Nasal cavity respiratory epithelium epithelial cell of viscerocranial mucosa (primary cell): ENCODE data around the gene TRIM23. TPM values are rescaled to one million over a fixed set of nuclear protein-coding genes. Genes with fewer than 3 reads are reported as not detected.

Experiments
- total RNA-seq: library from RNA; depleted of rRNA; stranded (reverse); fragments of >200 nt; gene quantifications from 2 replicates; pipeline ENCODE4 v1.2.3, GENCODE V29; 2014

Gene TRIM23
- 22.3 and 28.7 TPM in 2 replicates for total RNA-seq

DNA sequence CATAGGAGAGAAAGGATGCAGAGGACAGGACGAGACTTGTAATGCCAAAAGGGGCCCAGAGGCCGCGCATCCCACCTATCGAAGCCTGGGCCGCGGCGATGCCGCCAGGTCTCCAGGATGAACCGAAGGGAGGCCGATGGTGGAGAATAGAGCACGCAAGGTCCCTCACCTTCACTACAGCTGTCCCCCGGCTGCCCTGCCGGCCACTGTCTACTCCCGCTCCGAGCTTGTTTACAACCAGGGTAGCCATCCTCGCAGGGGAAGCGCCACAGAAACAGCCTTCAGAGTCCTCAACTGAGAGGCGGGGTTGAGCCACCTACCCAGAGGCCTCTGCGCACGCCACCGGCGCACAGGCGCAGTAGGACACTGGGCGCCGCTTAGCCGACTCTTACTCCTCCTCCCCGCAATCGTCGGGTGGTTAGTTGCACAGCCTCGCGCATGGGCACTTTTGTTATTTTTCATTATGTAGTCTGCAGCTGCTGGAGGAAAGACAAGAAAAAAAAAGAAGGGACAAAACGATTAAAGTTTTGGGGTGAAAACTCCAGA lies at the start of gene TRIM23:
Gene TRIM23 (minus strand): TSS at position 309 of the 546 bp plus-strand sequence. CDS start 59 bp downstream, at position 250.

DNA sequence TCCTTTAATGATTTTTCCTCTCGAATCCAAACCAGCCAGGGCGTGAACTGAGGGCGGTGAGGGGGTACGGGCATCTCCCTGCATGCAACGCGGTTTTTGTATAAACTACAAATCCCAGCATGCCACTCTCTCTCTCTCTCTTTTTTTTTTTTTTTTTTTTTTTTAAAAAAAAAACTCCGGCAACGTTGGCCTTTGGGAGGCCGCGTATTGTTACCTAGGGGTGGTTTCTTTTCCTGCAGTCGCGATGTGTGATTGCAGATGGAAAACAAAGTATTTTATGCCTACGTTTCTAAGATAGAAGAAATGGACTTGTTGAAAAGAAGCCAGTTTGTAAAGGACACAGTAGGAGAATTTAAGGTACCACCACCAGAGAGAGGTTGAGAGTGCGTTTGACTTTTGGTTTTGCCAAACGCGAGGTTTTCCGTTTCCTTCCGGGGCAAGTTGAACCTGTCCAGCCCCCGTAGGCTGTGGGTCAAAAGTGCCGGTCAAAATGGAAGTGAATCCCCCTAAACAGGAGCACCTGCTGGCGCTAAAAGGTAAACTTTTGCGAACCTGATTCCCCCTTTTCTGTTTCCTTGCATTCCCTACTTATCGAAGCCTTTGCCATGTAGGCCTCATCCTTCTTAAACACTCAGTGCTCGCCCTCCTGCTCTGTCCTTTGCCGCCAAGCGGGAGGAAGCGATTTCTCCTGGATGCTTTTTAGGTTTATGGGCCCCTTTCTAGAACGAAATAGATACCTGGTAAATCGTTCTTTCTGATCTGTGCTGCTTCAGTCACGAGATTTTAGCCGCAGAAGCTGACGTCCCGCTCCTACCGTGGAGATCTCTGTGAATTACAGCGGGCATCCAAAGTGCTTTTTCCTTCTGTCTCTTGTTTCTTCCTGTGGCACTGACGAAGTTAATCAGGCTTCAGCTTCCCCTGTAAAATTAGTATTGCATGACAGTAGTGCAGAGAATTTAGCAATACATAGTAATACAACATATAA lies 730 bp upstream of the TRIM23 start, which contains the start of the genes SHLD3 and TRAPPC13:
Gene SHLD3 (plus strand): TSS at position 457 of the 985 bp plus-strand sequence. CDS start 4,561 bp downstream, outside the sequence.
Gene TRAPPC13 (plus strand): TSS at position 457 of the 985 bp plus-strand sequence. CDS start 34 bp downstream, at position 491.

DNA sequence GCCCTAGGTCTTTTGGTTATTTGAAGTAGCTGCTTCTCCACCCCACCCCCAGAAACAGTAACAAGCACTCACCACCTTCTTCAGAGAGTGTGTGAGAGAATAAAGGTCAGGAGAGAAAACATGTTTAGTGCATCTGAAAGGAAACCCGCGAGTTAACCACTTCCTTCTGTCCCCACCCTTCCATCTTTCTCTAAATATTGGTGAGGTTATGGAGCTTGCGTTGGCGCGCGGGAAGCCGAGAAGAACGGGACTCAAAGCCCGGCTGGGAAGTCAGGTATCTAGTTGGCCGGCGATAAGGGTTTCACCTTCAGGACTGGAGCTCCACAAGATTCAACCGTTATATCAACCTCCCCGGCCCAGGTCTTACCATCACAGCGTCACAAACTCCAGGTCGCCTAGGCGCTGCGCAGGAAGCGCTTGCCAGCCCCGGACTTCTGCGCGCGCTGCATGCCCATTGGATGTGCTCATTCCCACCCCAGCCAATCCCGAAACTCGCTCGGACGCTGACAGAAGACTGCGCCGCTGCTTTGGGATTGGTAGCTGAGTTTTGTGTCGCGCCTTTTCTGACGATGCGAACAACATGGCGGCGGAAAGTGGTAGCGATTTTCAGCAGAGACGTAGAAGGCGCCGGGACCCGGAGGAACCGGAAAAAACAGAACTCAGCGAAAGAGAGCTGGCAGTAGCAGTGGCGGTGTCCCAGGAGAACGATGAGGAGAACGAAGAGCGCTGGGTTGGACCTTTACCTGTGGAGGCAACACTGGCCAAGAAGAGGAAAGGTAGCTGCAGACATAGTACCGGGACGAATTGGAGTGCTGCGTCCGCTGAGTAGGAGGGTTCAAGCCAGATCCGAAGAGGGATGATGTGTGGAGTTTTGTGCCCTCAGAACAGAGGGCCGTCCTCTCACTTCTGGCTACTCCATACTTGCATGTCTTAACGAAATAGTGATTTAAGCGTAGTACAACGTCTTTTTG lies 61.1 kb downstream of the TRIM23 start, which contains the start of the genes CENPK and PPWD1:
Gene CENPK (minus strand): TSS at position 438 of the 971 bp plus-strand sequence. CDS start 8,261 bp downstream, outside the sequence.
Gene PPWD1 (plus strand): TSS at position 566 of the 971 bp plus-strand sequence. CDS start 15 bp downstream, at position 581.

Other genes starting within 250 kb of the TRIM23 start
- 12.2 and 28.7 TPM in 2 replicates for gene ADAMTS6, start 142.4 kb downstream of the TRIM23 start, total RNA-seq
- gene CENPK, start 61.2 kb downstream of the TRIM23 start, total RNA-seq: 1.1 and 4.8 TPM in 2 replicates
- 27.7 and 42.1 TPM in 2 replicates for gene PPWD1, start 61.0 kb downstream of the TRIM23 start, total RNA-seq
- gene SHLD3, start 694 bp upstream of the TRIM23 start, total RNA-seq: 3.1 and 5.8 TPM in 2 replicates
- gene TRAPPC13, start 694 bp upstream of the TRIM23 start, total RNA-seq: 28.0 and 29.8 TPM in 2 replicates
- 15.4 and 24.9 TPM in 2 replicates for gene SGTB, start 97.8 kb upstream of the TRIM23 start, total RNA-seq
- gene NLN, start 97.9 kb upstream of the TRIM23 start, total RNA-seq: 35.5 and 52.1 TPM in 2 replicates